Karpas-422 (cell line): ENCODE data around the gene EHBP1L1. TPM values are rescaled to one million over a fixed set of nuclear protein-coding genes. Genes with fewer than 3 reads are reported as not detected.

Source experiments
- DNase-seq: peaks from one replicate; pipeline ENCODE4 v3.0.0-alpha.2; 2015
- H2AFZ ChIP-seq: fragments of 200-600 bp; sonication (generic); 2 replicates; pipeline ENCODE4 v1.6.1; 2014; ENCODE audit warnings: antibody characterized with exemption, low read length, mixed read lengths
- H3K27ac ChIP-seq: fragments of 200-600 bp; sonication (generic); 2 replicates; pipeline ENCODE4 v1.5.1; 2014; ENCODE audit warnings: mild to moderate bottlenecking, low read length, moderate library complexity
- H3K27me3 ChIP-seq: fragments of 200-600 bp; sonication (generic); 2 replicates; pipeline ENCODE4 v1.6.1; 2014; ENCODE audit warnings: low read length, mixed read lengths
- H3K36me3 ChIP-seq: fragments of 200-600 bp; sonication (generic); 2 replicates; pipeline ENCODE4 v1.6.1; 2014; ENCODE audit warnings: low read length, mixed read lengths; ENCODE audit not compliant: insufficient read depth
- H3K4me1 ChIP-seq: fragments of 200-600 bp; sonication (generic); 2 replicates; pipeline ENCODE4 v1.6.1; 2014; ENCODE audit warnings: mild to moderate bottlenecking, low read length, mixed read lengths
- H3K4me2 ChIP-seq: fragments of 200-600 bp; sonication (generic); 2 replicates; pipeline ENCODE4 v1.6.1; 2014; ENCODE audit warnings: low read length, low read depth, mild to moderate bottlenecking; ENCODE audit not compliant: poor library complexity, severe bottlenecking
- H3K4me3 ChIP-seq: fragments of 200-600 bp; sonication (generic); 2 replicates; pipeline ENCODE4 v1.5.1; 2014; ENCODE audit warnings: mild to moderate bottlenecking, antibody characterized with exemption, low read length, mixed read lengths
- H3K79me2 ChIP-seq: fragments of 200-600 bp; sonication (generic); 2 replicates; pipeline ENCODE4 v1.6.1; 2014; ENCODE audit warnings: mild to moderate bottlenecking, low read length, mixed read lengths
- H3K9ac ChIP-seq: fragments of 200-600 bp; sonication (generic); 2 replicates; pipeline ENCODE4 v1.6.0; 2014; ENCODE audit warnings: low read length
- H3K9me2 ChIP-seq: fragments of 200-600 bp; sonication (generic), shearing (Covaris generic); replicated peaks from 2 replicates; pipeline ENCODE4 v1.6.0; 2014; ENCODE audit warnings: mild to moderate bottlenecking, low read length, moderate library complexity; ENCODE audit not compliant: insufficient read depth
- H3K9me3 ChIP-seq: fragments of 300-700, 200-600 bp; sonication (generic); 2 replicates; pipeline ENCODE4 v1.6.1; 2014; ENCODE audit warnings: low read length, mixed read lengths
- H4K20me1 ChIP-seq: fragments of 200-600 bp; sonication (generic); 2 replicates; pipeline ENCODE4 v1.6.1; 2014; ENCODE audit warnings: mild to moderate bottlenecking, antibody characterized with exemption, low read length, low read depth; ENCODE audit not compliant: insufficient read depth
- total RNA-seq: library from RNA; depleted of rRNA; stranded (reverse); fragments of >200 nt; shearing (Covaris generic); gene quantifications from 2 replicates; pipeline ENCODE4 v1.2.3, GENCODE V29; 2014; ENCODE audit warnings: low replicate concordance

EHBP1L1 gene
- total RNA-seq, 1 experiment from 2014 or later = 19.9 TPM

GRCh38 chr11:65583589-65583988, 7.7 kb downstream of the EHBP1L1 start:
- Histone ChIP-seq H3K9me3 (no peaks in the 10 kb centered on the region), H3K27ac (no peak overlapping the region), H4K20me1 (no peaks in the 10 kb centered on the region), H2AFZ (no peak overlapping the region), H3K36me3 (no peaks in the 10 kb centered on the region), H3K27me3 (no peaks in the 10 kb centered on the region), H3K9ac (no peak overlapping the region), H3K9me2 (no peaks in the 10 kb centered on the region), H3K4me3 (no peak overlapping the region), H3K4me1 (peaks cover 23% of the 10 kb centered on the region), H3K4me2 (no peak overlapping the region), H3K79me2 (no peaks in the 10 kb centered on the region)
- no peak for DNase-seq

- no peak overlapping the region for H3K9ac ChIP-seq
- no peaks in the 10 kb centered on the region for H3K9me3 ChIP-seq
- no peaks in the 10 kb centered on the region for H3K9me2 ChIP-seq
- H3K27ac ChIP-seq = no peak overlapping the region
- H4K20me1 ChIP-seq = no peaks in the 10 kb centered on the region
- H3K4me1 ChIP-seq = peaks cover 26% of the 10 kb centered on the region
- no peak overlapping the region for H2AFZ ChIP-seq
- no peaks in the 10 kb centered on the region for H3K36me3 ChIP-seq
- DNase-seq = no peak
- H3K79me2 ChIP-seq = no peaks in the 10 kb centered on the region
- H3K4me3 ChIP-seq = no peak overlapping the region
- H3K4me2 ChIP-seq = no peak overlapping the region
- H3K27me3 ChIP-seq = no peaks in the 10 kb centered on the region
Observed at GRCh38 chr11:65584106-65584505, 8.3 kb downstream of the EHBP1L1 start.

- H2AFZ ChIP-seq = no peak overlapping the region
- H3K9me3 ChIP-seq = no peaks in the 10 kb centered on the region
- DNase-seq = no peak
- H3K9me2 ChIP-seq = no peaks in the 10 kb centered on the region
- H3K27me3 ChIP-seq = no peaks in the 10 kb centered on the region
- H3K4me3 ChIP-seq = no peak overlapping the region
- no peak overlapping the region for H3K27ac ChIP-seq
- peaks cover 26% of the 10 kb centered on the region for H3K4me1 ChIP-seq
- no peak overlapping the region for H3K9ac ChIP-seq
- no peaks in the 10 kb centered on the region for H3K79me2 ChIP-seq
- H3K4me2 ChIP-seq = no peak overlapping the region
- no peaks in the 10 kb centered on the region for H4K20me1 ChIP-seq
- no peaks in the 10 kb centered on the region for H3K36me3 ChIP-seq
Observed at GRCh38 chr11:65584723-65585171, 8.9 kb downstream of the EHBP1L1 start.

- Histone ChIP-seq H3K79me2 (no peaks in the 10 kb centered on the region), H3K4me1 (peaks cover 26% of the 10 kb centered on the region), H3K9me3 (no peaks in the 10 kb centered on the region), H3K27ac (no peak overlapping the region), H3K4me2 (no peak overlapping the region), H3K9ac (no peak overlapping the region), H3K9me2 (no peaks in the 10 kb centered on the region), H3K4me3 (no peak overlapping the region), H4K20me1 (no peaks in the 10 kb centered on the region), H3K27me3 (no peaks in the 10 kb centered on the region), H2AFZ (no peak overlapping the region), H3K36me3 (no peaks in the 10 kb centered on the region)
- no peak for DNase-seq
Observed at GRCh38 chr11:65585396-65586246, 9.8 kb downstream of the EHBP1L1 start.

- Histone ChIP-seq H3K36me3 (no peaks in the 10 kb centered on the region), H3K79me2 (no peaks in the 10 kb centered on the region), H3K9me2 (no peaks in the 10 kb centered on the region), H2AFZ (no peak overlapping the region), H3K4me1 (peaks cover 26% of the 10 kb centered on the region), H3K9ac (no peak overlapping the region), H3K27me3 (no peaks in the 10 kb centered on the region), H3K27ac (no peak overlapping the region), H3K4me2 (no peak overlapping the region), H3K9me3 (no peaks in the 10 kb centered on the region), H3K4me3 (no peak overlapping the region), H4K20me1 (no peaks in the 10 kb centered on the region)
- no peak for DNase-seq
Observed at GRCh38 chr11:65586247-65586630, 10.4 kb downstream of the EHBP1L1 start.

- Histone ChIP-seq H3K27ac (no peak overlapping the region), H3K9ac (no peak overlapping the region), H3K36me3 (no peaks in the 10 kb centered on the region), H3K27me3 (no peaks in the 10 kb centered on the region), H4K20me1 (no peaks in the 10 kb centered on the region), H3K9me2 (no peaks in the 10 kb centered on the region), H3K4me3 (no peak overlapping the region), H3K4me1 (peaks cover 26% of the 10 kb centered on the region), H3K79me2 (no peaks in the 10 kb centered on the region), H3K9me3 (no peaks in the 10 kb centered on the region), H3K4me2 (no peak overlapping the region), H2AFZ (no peak overlapping the region)
- DNase-seq = no peak
Observed at GRCh38 chr11:65586676-65587075, 10.8 kb downstream of the EHBP1L1 start.

GRCh38 chr11:65588199-65589054, 12.6 kb downstream of the EHBP1L1 start:
- Histone ChIP-seq H4K20me1 (no peaks in the 10 kb centered on the region), H3K9ac (peak overlapping the region; percentile 52), H3K4me1 (peaks cover 26% of the 10 kb centered on the region), H3K27ac (peak overlapping the region; percentile 80), H3K4me2 (peak overlapping the region; percentile 40), H2AFZ (no peak overlapping the region), H3K4me3 (no peak overlapping the region; the same call in 1 of the 2 replicates), H3K79me2 (no peaks in the 10 kb centered on the region), H3K36me3 (no peaks in the 10 kb centered on the region), H3K27me3 (no peaks in the 10 kb centered on the region), H3K9me3 (no peaks in the 10 kb centered on the region), H3K9me2 (no peaks in the 10 kb centered on the region)
- peak; percentile 91 for DNase-seq
